ENCODE data around the gene GMIP. TPM values are rescaled to one million over a fixed set of nuclear protein-coding genes. Genes with fewer than 3 reads are reported as not detected.

GMIP gene
- total RNA-seq, 1 experiment from 2014 or later, result 12.7 TPM

- Histone ChIP-seq H2BK12ac (ENCODE audit: insufficient read length, low read depth, low read length) (no peak overlapping the region), H2AFZ (ENCODE audit: low read length) (no peak overlapping the region), H3K4ac (ENCODE audit: low read depth, low read length) (no peak overlapping the region), H4K20me1 (ENCODE audit: control insufficient read depth, insufficient read depth, insufficient read length) (no peaks in the 10 kb centered on the region), H3K4me1 (ENCODE audit: insufficient read depth, low read length) (no peaks in the 10 kb centered on the region), H4K5ac (ENCODE audit: insufficient read length, low read depth, low read length) (no peak overlapping the region), H2BK5ac (ENCODE audit: insufficient read length, low read length) (no peak overlapping the region), H3K27me3 (ENCODE audit: insufficient read depth, low read length) (no peaks in the 10 kb centered on the region), H4K8ac (replicated peaks; ENCODE audit: insufficient read length, low read depth, low read length) (no peak overlapping the region), H3K9me3 (ENCODE audit: control insufficient read depth, low read depth, low read length) (no peaks in the 10 kb centered on the region), H3K23me2 (ENCODE audit: insufficient read length, low read depth, low read length, poor library complexity, severe bottlenecking) (no peaks in the 10 kb centered on the region), H3K27ac (ENCODE audit: insufficient read length, low read depth, low read length) (no peak overlapping the region), H3K79me1 (ENCODE audit: insufficient read depth, low read depth, low read length, poor library complexity, severe bottlenecking) (no peaks in the 10 kb centered on the region), H3K4me2 (ENCODE audit: insufficient read depth, insufficient read length, low read length) (no peak overlapping the region), H3T11ph (ENCODE audit: low read length) (no peak overlapping the region), H4K91ac (ENCODE audit: insufficient read length, low read depth, low read length) (no peak overlapping the region), H3K23ac (ENCODE audit: insufficient read length, low read depth, low read length) (no peak overlapping the region), H3K18ac (ENCODE audit: insufficient read length, low read depth, low read length) (no peak overlapping the region), H2BK15ac (ENCODE audit: low read depth, low read length) (no peak overlapping the region), H3K56ac (ENCODE audit: insufficient read length, low read depth, low read length) (no peak overlapping the region), H3K14ac (ENCODE audit: insufficient read depth, low read length) (no peak overlapping the region), H2AK5ac (ENCODE audit: insufficient read length, low read length) (no peak overlapping the region), H2BK20ac (ENCODE audit: low read depth, low read length, poor library complexity, severe bottlenecking) (no peak overlapping the region), H3K79me2 (ENCODE audit: insufficient read depth, low read length) (no peaks in the 10 kb centered on the region), H2BK120ac (ENCODE audit: low read depth, low read length, poor library complexity, severe bottlenecking) (no peak overlapping the region), H3K9ac (ENCODE audit: extremely low read depth, insufficient read length, low read length) (no peak overlapping the region)
- Mint-ChIP-seq H3K4me1 (peaks cover 0 to 5% of the 10 kb centered on the region in 2 experiments; a peak in 1 of 4 replicates), H3K4me3 (no peak overlapping the region), H3K27ac (no peak overlapping the region), H3K9me3 (no peaks in the 10 kb centered on the region), H3K27me3 (ENCODE audit: low read depth) (peaks cover 5% of the 10 kb centered on the region), H3K36me3 (ENCODE audit: insufficient read depth in 1 of 3, low read depth in 3 of 3) (no peaks in the 10 kb centered on the region)
- DNase-seq, result no peak
- TF ChIP-seq CTCF (conservative IDR thresholded peaks at IDR 0.05), result no peak
- WGBS (ENCODE audit: extremely low coverage, insufficient read length, low lambda C conversion rate), result no CpG with 5 or more reads among the region's 6 CpGs
These were observed 59.1 kb downstream of the GMIP start for GRCh38 chr19:19584356-19584755.

Data from H9 (cell line).